ENCODE data around the gene UBB. TPM values are rescaled to one million over a fixed set of nuclear protein-coding genes. Genes with fewer than 3 reads are reported as not detected.

UBB gene
- total RNA-seq, 2 experiments from 2014 or later = 1,291 to 2,854 TPM

GRCh38 chr17:16348586-16348985, 32.3 kb upstream of the UBB start:
- no peak overlapping the region for H3K4me3 ChIP-seq (ENCODE audit: low read depth, low read length, poor library complexity, severe bottlenecking)
- H3K27ac ChIP-seq (ENCODE audit: low read depth, low read length, poor library complexity, severe bottlenecking) = no peak overlapping the region
- H3K4me1 ChIP-seq (ENCODE audit: insufficient read depth, low read length, poor library complexity, severe bottlenecking) = peaks cover 28% of the 10 kb centered on the region
- H3K79me2 ChIP-seq (ENCODE audit: insufficient read depth, low read depth, low read length) = peaks cover 32% of the 10 kb centered on the region
- no peak for DNase-seq (ENCODE audit: low spot score)
- H2AFZ ChIP-seq (ENCODE audit: low read length) = no peak overlapping the region
- BruUV-seq (replicated peaks) = no TSS peak
- no peaks in the 10 kb centered on the region for H3K9me2 ChIP-seq (ENCODE audit: insufficient read depth, low read length)
- peaks cover 5% of the 10 kb centered on the region; the same call in 1 of the 2 replicates for H4K20me1 ChIP-seq (ENCODE audit: insufficient read depth, low read length)
- no peaks in the 10 kb centered on the region for H3K9me3 ChIP-seq (ENCODE audit: low read length)
- TF ChIP-seq, protein P1, sequence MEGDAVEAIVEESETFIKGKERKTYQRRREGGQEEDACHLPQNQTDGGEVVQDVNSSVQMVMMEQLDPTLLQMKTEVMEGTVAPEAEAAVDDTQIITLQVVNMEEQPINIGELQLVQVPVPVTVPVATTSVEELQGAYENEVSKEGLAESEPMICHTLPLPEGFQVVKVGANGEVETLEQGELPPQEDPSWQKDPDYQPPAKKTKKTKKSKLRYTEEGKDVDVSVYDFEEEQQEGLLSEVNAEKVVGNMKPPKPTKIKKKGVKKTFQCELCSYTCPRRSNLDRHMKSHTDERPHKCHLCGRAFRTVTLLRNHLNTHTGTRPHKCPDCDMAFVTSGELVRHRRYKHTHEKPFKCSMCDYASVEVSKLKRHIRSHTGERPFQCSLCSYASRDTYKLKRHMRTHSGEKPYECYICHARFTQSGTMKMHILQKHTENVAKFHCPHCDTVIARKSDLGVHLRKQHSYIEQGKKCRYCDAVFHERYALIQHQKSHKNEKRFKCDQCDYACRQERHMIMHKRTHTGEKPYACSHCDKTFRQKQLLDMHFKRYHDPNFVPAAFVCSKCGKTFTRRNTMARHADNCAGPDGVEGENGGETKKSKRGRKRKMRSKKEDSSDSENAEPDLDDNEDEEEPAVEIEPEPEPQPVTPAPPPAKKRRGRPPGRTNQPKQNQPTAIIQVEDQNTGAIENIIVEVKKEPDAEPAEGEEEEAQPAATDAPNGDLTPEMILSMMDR (conservative IDR thresholded peaks at IDR 0.05; ENCODE audit: low read length) = no peak
- no peak for TF ChIP-seq EZH2phosphoT487 (IDR thresholded peaks at IDR 0.05; ENCODE audit: borderline replicate concordance, low read depth, low read length)
- CTCF ChIA-PET (ENCODE audit: unreplicated experiment) = no interaction called here
- intact Hi-C loops (cut with micrococcal nuclease; ENCODE audit: unreplicated experiment) = no loop called here
- POLR2A ChIA-PET = no interaction called here
- H3K4me2 ChIP-seq (ENCODE audit: low read length) = no peak overlapping the region
- peaks cover 59% of the 10 kb centered on the region for H3K36me3 ChIP-seq (ENCODE audit: insufficient read depth, low read length)

DNA sequence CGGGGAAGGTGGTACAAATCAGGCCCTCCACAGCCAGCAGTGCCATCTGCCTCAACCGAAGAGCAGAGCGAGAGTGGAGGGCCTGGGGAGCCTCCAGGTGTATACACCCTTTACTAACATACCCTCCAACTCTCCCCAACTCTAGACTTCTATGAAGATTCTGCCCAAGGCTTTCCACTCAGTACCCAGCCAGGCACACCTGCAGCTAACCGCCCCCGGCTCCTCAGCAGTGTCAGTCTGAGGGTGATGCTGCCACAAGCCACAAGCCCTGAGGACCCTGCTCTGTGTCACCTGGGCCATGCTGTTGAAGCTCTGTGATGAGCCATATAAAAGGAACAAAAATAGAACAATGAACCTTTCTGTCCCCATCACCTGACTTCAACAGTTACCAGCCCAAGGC, 31.5 kb upstream of the UBB start:
- BruUV-seq (replicated peaks) = no TSS peak
- CTCF ChIA-PET (ENCODE audit: unreplicated experiment) = no interaction called here
- Histone ChIP-seq H4K20me1 (ENCODE audit: insufficient read depth, low read length) (peaks cover 5% of the 10 kb centered on the region; the same call in 1 of the 2 replicates), H3K9me3 (ENCODE audit: low read length) (no peaks in the 10 kb centered on the region), H3K4me1 (ENCODE audit: insufficient read depth, low read length, poor library complexity, severe bottlenecking) (peaks cover 35% of the 10 kb centered on the region), H3K27ac (ENCODE audit: low read depth, low read length, poor library complexity, severe bottlenecking) (peak overlapping the region; percentile 47), H3K79me2 (ENCODE audit: insufficient read depth, low read depth, low read length) (peaks cover 32% of the 10 kb centered on the region), H3K36me3 (ENCODE audit: insufficient read depth, low read length) (peaks cover 50% of the 10 kb centered on the region), H2AFZ (ENCODE audit: low read length) (no peak overlapping the region), H3K4me2 (ENCODE audit: low read length) (peak overlapping the region; percentile 94), H3K4me3 (ENCODE audit: low read depth, low read length, poor library complexity, severe bottlenecking) (no peak overlapping the region), H3K9me2 (ENCODE audit: insufficient read depth, low read length) (no peaks in the 10 kb centered on the region)
- intact Hi-C loops (cut with micrococcal nuclease; ENCODE audit: unreplicated experiment) = no loop called here
- DNase-seq (ENCODE audit: low spot score) = peak; percentile 52
- no peak for TF ChIP-seq EZH2phosphoT487 (IDR thresholded peaks at IDR 0.05; ENCODE audit: borderline replicate concordance, low read depth, low read length)
- POLR2A ChIA-PET = interaction anchor here (0.7 kb wide), 5 partner anchors 78 to 200 kb away, joined by 3 to 4 read pairs (median 4); no protein-coding TSS in a partner anchor

DNA sequence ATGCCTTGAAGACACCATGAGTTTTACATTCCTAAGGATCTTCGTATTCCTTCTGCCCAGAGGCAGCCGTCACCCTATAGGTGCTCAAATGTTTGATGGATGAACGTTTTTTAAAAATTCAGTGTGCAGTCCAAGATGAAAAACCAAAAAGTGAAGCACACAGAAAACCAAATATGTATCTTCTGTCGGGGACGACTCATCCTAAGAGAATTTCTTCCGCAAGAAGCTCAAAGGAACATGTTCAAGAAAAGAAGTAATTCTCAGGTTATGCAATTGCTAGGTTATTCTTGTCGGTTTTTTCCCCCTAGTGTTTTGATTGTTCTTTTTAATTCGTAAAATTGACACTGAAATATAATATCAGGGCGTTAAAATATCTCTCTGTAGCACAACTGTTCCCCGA, 29.1 kb upstream of the UBB start:
- no peaks in the 10 kb centered on the region for H3K9me2 ChIP-seq (ENCODE audit: insufficient read depth, low read length)
- TSS peak; percentile 64 for BruUV-seq (replicated peaks)
- peaks cover 32% of the 10 kb centered on the region for H3K79me2 ChIP-seq (ENCODE audit: insufficient read depth, low read depth, low read length)
- H3K36me3 ChIP-seq (ENCODE audit: insufficient read depth, low read length) = peaks cover 32% of the 10 kb centered on the region
- ChIA-PET CTCF (ENCODE audit: unreplicated experiment) (interaction anchor here (1.6 kb wide), 1 partner anchor 12 kb away, joined by 5 read pairs; no protein-coding TSS in a partner anchor), POLR2A (interaction anchor here (0.5 to 2.1 kb wide), 10 partner anchors 8 to 101 kb away, joined by 3 to 6 read pairs (median 4); no protein-coding TSS in a partner anchor)
- no peaks in the 10 kb centered on the region for H3K9me3 ChIP-seq (ENCODE audit: low read length)
- H4K20me1 ChIP-seq (ENCODE audit: insufficient read depth, low read length) = peaks cover 5% of the 10 kb centered on the region; the same call in 1 of the 2 replicates
- peak overlapping the region; percentile 94 for H3K4me2 ChIP-seq (ENCODE audit: low read length)
- H3K27ac ChIP-seq (ENCODE audit: low read depth, low read length, poor library complexity, severe bottlenecking) = peak overlapping the region; percentile 59
- TF ChIP-seq, protein P1 (conservative IDR thresholded peaks at IDR 0.05; ENCODE audit: low read length) = no peak
- no peak for TF ChIP-seq EZH2phosphoT487 (IDR thresholded peaks at IDR 0.05; ENCODE audit: borderline replicate concordance, low read depth, low read length)
- DNase-seq (ENCODE audit: low spot score) = no peak
- peaks cover 35% of the 10 kb centered on the region for H3K4me1 ChIP-seq (ENCODE audit: insufficient read depth, low read length, poor library complexity, severe bottlenecking)
- intact Hi-C loops (cut with micrococcal nuclease; ENCODE audit: unreplicated experiment) = loop anchor here (2.0 to 5.0 kb wide), 3 partner anchors 29 to 135 kb away; partner anchors contain the start of genes NCOR1, PIGL and UBB
- H3K4me3 ChIP-seq (ENCODE audit: low read depth, low read length, poor library complexity, severe bottlenecking) = peak overlapping the region; percentile 72
- peak overlapping the region; percentile 33; the same call in 1 of the 2 replicates for H2AFZ ChIP-seq (ENCODE audit: low read length)
